Testis (tissue), 3 donors: ENCODE measurements around the gene NETO2. TPM values are rescaled to one million over a fixed set of nuclear protein-coding genes. Genes with fewer than 3 reads are reported as not detected.

Experiments
- DNase-seq: peaks from one replicate; pipeline ENCODE4 v3.0.0-alpha.2; 2019
- H3K27ac ChIP-seq, 2 donors: fragments of 200-600 bp; sonication (generic); one replicate each; pipeline ENCODE4 v1.5.1; 2019
- H3K27me3 ChIP-seq: fragments of 200-600 bp; sonication (generic); one replicate; pipeline ENCODE4 v1.5.1; 2019
- H3K36me3 ChIP-seq: fragments of 200-600 bp; sonication (generic); one replicate; pipeline ENCODE4 v1.5.1; 2017; ENCODE audit warnings: low read depth; ENCODE audit errors: missing control alignments
- H3K4me1 ChIP-seq: fragments of 200-600 bp; sonication (generic); one replicate; pipeline ENCODE4 v1.5.1; 2019
- H3K4me3 ChIP-seq, 2 donors: fragments of 200-600 bp; sonication (generic); one replicate each; pipeline ENCODE4 v1.5.1; 2017 to 2019
- H3K9me3 ChIP-seq: fragments of 200-600 bp; sonication (generic); one replicate; pipeline ENCODE4 v1.5.1; 2017
- CTCF ChIP-seq, 3 experiments: fragments of 450-650 bp in 2 of 3; fragments of 200-600 bp in 1 of 3; sonication (generic) in 1 of 3; IDR thresholded peaks; one replicate each; pipeline ENCODE4 v1.5.1; 2016 to 2019; ENCODE audit warnings: antibody characterized with exemption in 3 of 3, mild to moderate bottlenecking in 2 of 3, moderate library complexity in 1 of 3
- POLR2A ChIP-seq: fragments of 450-650 bp; IDR thresholded peaks from one replicate; pipeline ENCODE4 v1.6.1; 2017; ENCODE audit warnings: antibody characterized with exemption, mild to moderate bottlenecking, moderate library complexity
- WGBS, 2 donors: methylation state at CpG; one replicate each; pipeline ENCODE4 v1.1.5; 2018; 5-methylcytosine and 5-hydroxymethylcytosine counted together
- intact Hi-C: fragments of 100-400 bp; cut with DNase I; formaldehyde crosslinking; loops from one replicate; pipeline ENCODE4 v1.15.1; 2023; ENCODE audit warnings: low total_unique reads
- polyA plus RNA-seq: library from polyadenylated mRNA; stranded (reverse); fragments of 350-450 nt; fragmentation: Illumina TruSeq; extraction: RNeasy Lipid Tissue Mini Kit (QIAGEN cat#74804); gene quantifications from one replicate; pipeline ENCODE4 v1.2.3, GENCODE V29; 2014; ENCODE audit warnings: low read depth, low replicate concordance; ENCODE audit not compliant: insufficient read depth
- total RNA-seq, 2 donors: library from RNA; depleted of rRNA; stranded (reverse); fragments of >200 nt; gene quantifications; one replicate each; pipeline ENCODE4 v1.2.3, GENCODE V29; 2016

The NETO2 gene
- total and polyA plus RNA-seq, 3 donors from 2014 or later = 12.3 to 24.2 (median 23.5) TPM

GRCh38 chr16:47073223-47074155, 70.3 kb downstream of the NETO2 start:
- Histone ChIP-seq H3K9me3 (no peaks in the 10 kb centered on the region), H3K4me1 (no peaks in the 10 kb centered on the region), H3K27ac (no peak overlapping the region), H3K27me3 (no peaks in the 10 kb centered on the region), H3K4me3 (no peak overlapping the region), H3K36me3 (no peaks in the 10 kb centered on the region)
- no peak for DNase-seq
- 66 to 80% methylated on average over 6 of the region's 6 CpGs for WGBS, 2 donors
- intact Hi-C loops = no loop called here
- TF ChIP-seq CTCF (IDR thresholded peaks at IDR 0.05) = no peak
- TF ChIP-seq POLR2A = no peak

- DNase-seq = no peak
- WGBS, 2 donors = 80 to 84% methylated on average over 2 of the region's 2 CpGs
- no peak overlapping the region for H3K4me3 ChIP-seq
- H3K9me3 ChIP-seq = no peaks in the 10 kb centered on the region
- intact Hi-C loops = no loop called here
- no peaks in the 10 kb centered on the region for H3K36me3 ChIP-seq
- no peak overlapping the region for H3K27ac ChIP-seq
- TF ChIP-seq POLR2A = no peak
- TF ChIP-seq CTCF (IDR thresholded peaks at IDR 0.05) = no peak
- H3K27me3 ChIP-seq = no peaks in the 10 kb centered on the region
- H3K4me1 ChIP-seq = no peaks in the 10 kb centered on the region
Measured at GRCh38 chr16:47072158-47072557, 71.6 kb downstream of the NETO2 start.

- no peaks in the 10 kb centered on the region for H3K4me1 ChIP-seq
- no peaks in the 10 kb centered on the region for H3K36me3 ChIP-seq
- DNase-seq = no peak
- intact Hi-C loops = no loop called here
- no peaks in the 10 kb centered on the region for H3K27me3 ChIP-seq
- no peaks in the 10 kb centered on the region for H3K9me3 ChIP-seq
- H3K27ac ChIP-seq = no peak overlapping the region
- no peak overlapping the region for H3K4me3 ChIP-seq
- TF ChIP-seq CTCF (IDR thresholded peaks at IDR 0.05) (no peak), POLR2A (no peak)
- WGBS, 2 donors = 86 to 89% methylated on average over 11 of the region's 11 CpGs
Measured at GRCh38 chr16:47069841-47070584, 73.7 kb downstream of the NETO2 start.

DNA sequence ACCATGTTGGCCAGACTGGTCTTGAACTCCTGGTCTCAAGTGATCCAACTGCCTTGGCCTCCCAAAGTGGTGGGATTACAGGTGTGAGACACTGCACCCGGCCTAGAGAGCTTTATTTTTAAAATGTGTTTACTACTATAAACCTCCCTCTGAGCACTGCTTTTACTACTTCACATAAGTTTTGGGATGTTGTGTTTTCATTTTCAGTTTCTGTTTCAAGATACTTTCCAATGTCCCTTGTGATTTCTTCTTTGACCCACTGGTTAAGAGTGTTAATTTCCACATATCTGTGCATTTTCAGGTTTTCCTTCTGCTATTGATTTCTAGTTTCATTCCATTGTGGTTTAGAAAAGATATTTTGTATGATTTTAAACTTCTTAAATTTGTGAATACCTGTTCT, 74.4 kb downstream of the NETO2 start:
- Histone ChIP-seq H3K27ac (no peak overlapping the region), H3K36me3 (no peaks in the 10 kb centered on the region), H3K4me1 (no peaks in the 10 kb centered on the region), H3K4me3 (no peak overlapping the region), H3K27me3 (no peaks in the 10 kb centered on the region), H3K9me3 (no peaks in the 10 kb centered on the region)
- TF ChIP-seq CTCF (IDR thresholded peaks at IDR 0.05) = no peak
- TF ChIP-seq POLR2A = no peak
- intact Hi-C loops = no loop called here
- 90 to 91% methylated on average over 1 of the region's 1 CpG for WGBS, 2 donors
- no peak for DNase-seq
